Hepatocyte (in vitro differentiated cells): Measurements from ENCODE around the gene LAT. TPM values are rescaled to one million over a fixed set of nuclear protein-coding genes. Genes with fewer than 3 reads are reported as not detected.
"Not testable (repeated sequence)": the region's sequence is repeated elsewhere in the genome, so short reads cannot be mapped to it uniquely, and the experiment has no call there.

ENCODE experiments used
- DNase-seq: peaks from one replicate; pipeline ENCODE4 v3.0.0-alpha.2; 2016; ENCODE audit warnings: low spot score
- H2AFZ ChIP-seq: fragments of 200-600 bp; sonication (generic); 2 replicates; pipeline ENCODE4 v1.6.0; 2016; ENCODE audit warnings: antibody characterized with exemption, mild to moderate bottlenecking
- H3K27ac ChIP-seq: fragments of 200-600 bp; sonication (generic); 2 replicates; pipeline ENCODE4 v1.5.1; 2016; ENCODE audit warnings: mild to moderate bottlenecking
- H3K27me3 ChIP-seq: fragments of 200-600 bp; sonication (generic); 2 replicates; pipeline ENCODE4 v1.6.1; 2016
- H3K36me3 ChIP-seq: fragments of 200-600 bp; sonication (generic); replicated peaks from 2 replicates; pipeline ENCODE4 v1.5.1; 2016; ENCODE audit warnings: low read depth; ENCODE audit not compliant: insufficient read depth
- H3K4me1 ChIP-seq: fragments of 200-600 bp; sonication (generic); 2 replicates; pipeline ENCODE4 v1.5.1; 2016; ENCODE audit warnings: mild to moderate bottlenecking, moderate library complexity; ENCODE audit not compliant: insufficient read depth
- H3K4me2 ChIP-seq: fragments of 200-600 bp; sonication (generic); 2 replicates; pipeline ENCODE4 v1.6.0; 2016
- H3K4me3 ChIP-seq: fragments of 200-600 bp; sonication (generic); 2 replicates; pipeline ENCODE4 v1.5.1; 2016; ENCODE audit warnings: mild to moderate bottlenecking
- H3K79me2 ChIP-seq: fragments of 200-600 bp; sonication (generic); 2 replicates; pipeline ENCODE4 v1.6.0; 2017; ENCODE audit warnings: mild to moderate bottlenecking
- H3K9me2 ChIP-seq: fragments of 200-600 bp; sonication (generic); replicated peaks from 2 replicates; pipeline ENCODE4 v1.6.0; 2017; ENCODE audit warnings: mild to moderate bottlenecking; ENCODE audit not compliant: insufficient read depth
- H3K9me3 ChIP-seq: fragments of 200-600 bp; sonication (generic); 2 replicates; pipeline ENCODE4 v1.5.1; 2016; ENCODE audit warnings: low read depth, mild to moderate bottlenecking
- H4K20me1 ChIP-seq: fragments of 200-600 bp; sonication (generic); 2 replicates; pipeline ENCODE4 v1.6.0; 2016; ENCODE audit warnings: mild to moderate bottlenecking; ENCODE audit not compliant: insufficient read depth, poor library complexity, severe bottlenecking
- EZH2 ChIP-seq: fragments of 200-600 bp; sonication (generic); IDR thresholded peaks from 2 replicates; pipeline ENCODE4 v1.6.1; 2016; ENCODE audit warnings: antibody characterized with exemption, mild to moderate bottlenecking, borderline replicate concordance
- EZH2phosphoT487 ChIP-seq: fragments of 200-600 bp; sonication (generic); IDR thresholded peaks from one replicate; pipeline ENCODE4 v1.6.1; 2018; ENCODE audit warnings: antibody characterized with exemption, mild to moderate bottlenecking, low read depth, moderate library complexity; ENCODE audit not compliant: unreplicated experiment, severe bottlenecking
- WGBS: methylation state at CpG from one replicate; pipeline ENCODE4 v1.1.6; 2016; ENCODE audit warnings: low lambda C conversion rate; ENCODE audit errors: missing lambda C conversion rate; 5-methylcytosine and 5-hydroxymethylcytosine counted together
- polyA plus RNA-seq: library from polyadenylated mRNA; unstranded; fragments of >200 nt; fragmentation: Nextera tagmentation; extraction: Ambion mirVana; gene quantifications from 2 replicates; pipeline ENCODE4 v1.2.1, GENCODE V29; 2016
- total RNA-seq: library from RNA; depleted of rRNA; stranded (reverse); fragments of >200 nt; gene quantifications from 2 replicates; pipeline ENCODE4 v1.2.3, GENCODE V29; 2014
- TF ChIP-seq, protein P1 (sequence below): fragments of 200-600 bp; sonication (generic); IDR thresholded peaks from 2 replicates; pipeline ENCODE4 v1.5.1; 2016; ENCODE audit warnings: antibody characterized with exemption, mild to moderate bottlenecking; ENCODE audit not compliant: poor library complexity

The LAT gene
- total and polyA plus RNA-seq, 2 experiments from 2014 or later, result 1.00 to 2.4 TPM

DNA sequence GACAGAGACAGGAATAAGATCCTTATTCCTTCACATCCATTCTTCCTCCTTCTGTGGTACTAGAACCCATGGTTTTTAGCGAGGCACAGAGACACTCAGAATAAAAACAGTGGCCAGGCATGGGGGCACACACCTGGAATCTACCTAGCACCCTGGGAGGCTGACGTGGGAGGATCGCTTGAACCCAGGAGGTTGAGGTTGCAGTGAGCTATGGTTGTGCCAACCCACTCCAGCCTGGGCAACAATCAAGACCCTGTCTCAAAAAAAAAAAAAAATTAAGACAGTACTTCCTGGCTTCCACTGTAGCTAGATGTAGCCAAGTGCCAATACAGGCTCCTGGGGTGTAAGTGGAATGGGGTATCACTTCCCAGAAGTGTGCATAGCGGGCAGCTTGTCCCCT, 17.7 kb upstream of the LAT start:
- no peak for DNase-seq
- Histone ChIP-seq H3K9me2 (no peaks in the 10 kb centered on the region), H3K4me3 (no peak overlapping the region), H3K36me3 (no peaks in the 10 kb centered on the region), H3K27me3 (no peaks in the 10 kb centered on the region), H2AFZ (no peak overlapping the region), H4K20me1 (no peaks in the 10 kb centered on the region), H3K79me2 (no peaks in the 10 kb centered on the region), H3K27ac (no peak overlapping the region), H3K4me1 (no peaks in the 10 kb centered on the region), H3K9me3 (no peaks in the 10 kb centered on the region), H3K4me2 (no peak overlapping the region)
- 95% methylated on average over 4 of the region's 4 CpGs for WGBS
- no peak for TF ChIP-seq EZH2phosphoT487
- TF ChIP-seq EZH2, result no peak
- TF ChIP-seq, protein P1, sequence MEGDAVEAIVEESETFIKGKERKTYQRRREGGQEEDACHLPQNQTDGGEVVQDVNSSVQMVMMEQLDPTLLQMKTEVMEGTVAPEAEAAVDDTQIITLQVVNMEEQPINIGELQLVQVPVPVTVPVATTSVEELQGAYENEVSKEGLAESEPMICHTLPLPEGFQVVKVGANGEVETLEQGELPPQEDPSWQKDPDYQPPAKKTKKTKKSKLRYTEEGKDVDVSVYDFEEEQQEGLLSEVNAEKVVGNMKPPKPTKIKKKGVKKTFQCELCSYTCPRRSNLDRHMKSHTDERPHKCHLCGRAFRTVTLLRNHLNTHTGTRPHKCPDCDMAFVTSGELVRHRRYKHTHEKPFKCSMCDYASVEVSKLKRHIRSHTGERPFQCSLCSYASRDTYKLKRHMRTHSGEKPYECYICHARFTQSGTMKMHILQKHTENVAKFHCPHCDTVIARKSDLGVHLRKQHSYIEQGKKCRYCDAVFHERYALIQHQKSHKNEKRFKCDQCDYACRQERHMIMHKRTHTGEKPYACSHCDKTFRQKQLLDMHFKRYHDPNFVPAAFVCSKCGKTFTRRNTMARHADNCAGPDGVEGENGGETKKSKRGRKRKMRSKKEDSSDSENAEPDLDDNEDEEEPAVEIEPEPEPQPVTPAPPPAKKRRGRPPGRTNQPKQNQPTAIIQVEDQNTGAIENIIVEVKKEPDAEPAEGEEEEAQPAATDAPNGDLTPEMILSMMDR, result no peak

DNA sequence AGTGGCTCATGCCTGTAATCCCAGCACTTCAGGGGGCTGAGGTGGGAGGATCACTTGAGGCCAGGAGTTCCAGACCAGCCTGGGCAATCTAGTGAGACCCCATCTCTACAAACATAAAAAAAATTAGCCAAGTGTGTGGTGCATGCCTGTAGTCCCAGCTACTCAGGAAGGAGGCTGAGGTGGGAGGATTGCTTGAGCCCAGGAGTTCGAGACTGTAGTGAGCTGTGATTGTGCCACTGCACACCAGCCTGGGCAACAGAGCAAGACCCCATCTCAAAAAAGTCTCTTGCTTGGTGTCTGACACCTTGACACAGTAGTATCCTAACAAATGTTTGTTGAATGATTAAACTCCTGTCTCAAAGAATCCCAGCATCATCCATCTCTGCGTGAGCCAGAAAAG, 15.2 kb upstream of the LAT start:
- DNase-seq, H2AFZ ChIP-seq: not testable (repeated sequence)
- 88% methylated on average over 2 of the region's 2 CpGs for WGBS

DNA sequence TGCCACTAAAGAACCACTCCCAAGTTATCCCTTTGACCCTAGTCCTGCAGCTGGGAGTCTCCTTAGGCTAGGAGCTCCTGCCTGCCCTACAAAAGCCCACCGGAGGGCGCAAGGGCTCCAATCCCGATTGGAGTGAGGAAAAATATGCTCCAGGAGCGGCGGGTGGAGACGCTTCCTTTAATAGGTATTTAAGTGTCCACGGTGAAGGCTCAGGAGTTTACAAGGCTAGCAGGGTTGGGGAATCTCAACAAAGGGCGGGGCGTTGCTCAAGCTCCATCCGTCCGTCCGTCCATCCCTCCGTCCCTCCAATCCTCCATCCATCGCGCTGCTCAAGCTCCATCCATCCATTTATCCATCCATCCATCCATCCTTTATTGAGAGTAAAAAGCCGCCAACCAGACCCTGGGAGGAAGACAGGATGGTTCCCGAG, 10.8 kb upstream of the LAT start:
- Histone ChIP-seq H3K4me3 (peak overlapping the region; percentile 81), H3K79me2 (peaks cover 22% of the 10 kb centered on the region), H4K20me1 (no peaks in the 10 kb centered on the region), H3K36me3 (no peaks in the 10 kb centered on the region), H3K27me3 (no peaks in the 10 kb centered on the region), H3K27ac (peak overlapping the region; percentile 91), H2AFZ (peak overlapping the region; percentile 95), H3K4me2 (peak overlapping the region; percentile 87), H3K9me3 (no peaks in the 10 kb centered on the region), H3K4me1 (peaks cover 7% of the 10 kb centered on the region), H3K9me2 (no peaks in the 10 kb centered on the region)
- 1% methylated on average over 17 of the region's 17 CpGs for WGBS
- DNase-seq, result peak; percentile 88
- TF ChIP-seq EZH2phosphoT487, result no peak
- TF ChIP-seq, protein P1, result peak; percentile 70
- TF ChIP-seq EZH2, result no peak

More for the DNA sequence above, 15.2 kb upstream of the LAT start:
- H3K4me3 ChIP-seq, H3K36me3 ChIP-seq, H3K4me2 ChIP-seq, H4K20me1 ChIP-seq, H3K79me2 ChIP-seq, H3K27ac ChIP-seq, H3K9me2 ChIP-seq, H3K9me3 ChIP-seq, H3K27me3 ChIP-seq, H3K4me1 ChIP-seq: not testable (repeated sequence)

DNA sequence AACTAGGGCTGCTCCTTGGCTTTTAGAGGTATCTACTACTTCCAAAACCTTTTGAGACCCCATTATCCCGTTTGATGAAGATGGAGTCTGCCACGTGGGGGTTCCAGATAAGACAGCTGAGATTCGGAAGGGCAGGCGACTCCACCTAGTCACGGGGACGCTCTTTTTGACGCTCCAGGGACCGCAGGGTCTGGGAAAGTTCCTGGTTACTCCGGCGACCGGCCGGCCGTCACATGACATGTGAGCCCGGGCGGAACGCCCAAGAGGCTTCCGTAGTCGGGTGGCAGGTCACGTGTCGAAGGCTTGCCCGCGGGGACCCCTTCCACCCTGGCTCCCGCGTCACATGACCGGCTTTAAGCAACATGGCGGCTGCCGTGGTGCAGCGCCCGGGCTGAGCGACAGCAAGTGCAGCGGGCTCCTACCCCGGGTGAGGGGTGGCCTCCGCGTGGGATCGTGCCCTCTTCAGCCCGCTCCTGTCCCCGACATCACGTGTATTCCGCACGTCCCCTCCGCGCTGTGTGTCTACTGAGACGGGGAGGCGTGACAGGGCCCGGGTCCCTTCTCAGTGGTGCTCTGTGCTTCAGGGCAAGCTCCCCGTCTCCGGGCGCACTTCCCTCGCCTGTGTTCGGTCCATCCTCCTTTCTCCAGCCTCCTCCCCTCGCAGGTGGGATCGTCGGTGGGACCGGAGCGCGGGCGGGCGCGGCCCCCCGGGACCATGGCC, 10.3 kb upstream of the LAT start, which contains the start of gene SPNS1:
Gene SPNS1, plus strand, starts transcription at position 342 of the 721 bp plus-strand sequence. Its CDS starts 374 bp downstream, at position 716.
- H3K4me1 ChIP-seq, result peaks cover 7% of the 10 kb centered on the region
- H3K79me2 ChIP-seq, result peaks cover 22% of the 10 kb centered on the region
- peak within 1 kb of the TSS; percentile 91 for H3K27ac ChIP-seq
- no peaks in the 10 kb centered on the region for H4K20me1 ChIP-seq
- peak within 1 kb of the TSS; percentile 87 for H3K4me2 ChIP-seq
- no peaks in the 10 kb centered on the region for H3K36me3 ChIP-seq
- no peaks in the 10 kb centered on the region for H3K27me3 ChIP-seq
- peak; percentile 99 for DNase-seq
- H3K4me3 ChIP-seq, result peak within 1 kb of the TSS; percentile 81
- TF ChIP-seq EZH2phosphoT487 (no peak), EZH2 (no peak)
- TF ChIP-seq, protein P1, result no peak
- no peaks in the 10 kb centered on the region for H3K9me3 ChIP-seq
- 2% methylated on average over 60 of the region's 60 CpGs for WGBS
- peak within 1 kb of the TSS; percentile 95 for H2AFZ ChIP-seq
- no peaks in the 10 kb centered on the region for H3K9me2 ChIP-seq
